Upper lobe of left lung (tissue), 4 donors: ENCODE data around the gene NCS1.

Source experiments
- CTCF ChIP-seq, 6 experiments: fragments of 450-650 bp in 4 of 6; fragments of 200-600 bp in 2 of 6; sonication (generic) in 2 of 6; IDR thresholded peaks; one replicate each; pipeline ENCODE4 v1.5.1; 2016 to 2019; ENCODE audit warnings: antibody characterized with exemption in 6 of 6
- POLR2AphosphoS5 ChIP-seq, 2 donors: sonication (generic); formaldehyde crosslinking; IDR thresholded peaks; one replicate each; pipeline ENCODE4 v1.5.1; 2017; ENCODE audit warnings: antibody characterized with exemption in 2 of 2

- TF ChIP-seq CTCF (IDR thresholded peaks at IDR 0.05) = no peak
- TF ChIP-seq POLR2AphosphoS5 (IDR thresholded peaks at IDR 0.05) = no peak
Measured at GRCh38 chr9:130276955-130277354, 104.8 kb downstream of the NCS1 start.
